HUES6 (cell line): Measurements from ENCODE around the gene TSC22D3.

Experiments
- H3K27ac ChIP-seq: 2 replicates; pipeline ENCODE4 v1.7.0; 2013; ENCODE audit warnings: low read depth, mild to moderate bottlenecking, low read length, inconsistent platforms
- H3K27me3 ChIP-seq: 2 replicates; pipeline ENCODE4 v1.6.1; 2013; ENCODE audit warnings: low read length; ENCODE audit not compliant: control insufficient read depth, insufficient read depth
- H3K36me3 ChIP-seq: 2 replicates; pipeline ENCODE4 v1.6.1; 2013; ENCODE audit warnings: low read length; ENCODE audit not compliant: control insufficient read depth, insufficient read depth
- H3K4me1 ChIP-seq: 2 replicates; pipeline ENCODE4 v1.6.1; 2013; ENCODE audit warnings: low read length; ENCODE audit not compliant: control insufficient read depth, insufficient read depth
- H3K4me3 ChIP-seq: 2 replicates; pipeline ENCODE4 v1.5.1; 2013; ENCODE audit warnings: low read depth, low read length
- H3K9ac ChIP-seq: one replicate; pipeline ENCODE4 v1.6.1; 2013; ENCODE audit warnings: mild to moderate bottlenecking, low read length
- H3K9me3 ChIP-seq: 2 replicates; pipeline ENCODE4 v1.6.1; 2013; ENCODE audit warnings: low read depth, low read length; ENCODE audit not compliant: control insufficient read depth, insufficient read depth

TSC22D3 gene

DNA sequence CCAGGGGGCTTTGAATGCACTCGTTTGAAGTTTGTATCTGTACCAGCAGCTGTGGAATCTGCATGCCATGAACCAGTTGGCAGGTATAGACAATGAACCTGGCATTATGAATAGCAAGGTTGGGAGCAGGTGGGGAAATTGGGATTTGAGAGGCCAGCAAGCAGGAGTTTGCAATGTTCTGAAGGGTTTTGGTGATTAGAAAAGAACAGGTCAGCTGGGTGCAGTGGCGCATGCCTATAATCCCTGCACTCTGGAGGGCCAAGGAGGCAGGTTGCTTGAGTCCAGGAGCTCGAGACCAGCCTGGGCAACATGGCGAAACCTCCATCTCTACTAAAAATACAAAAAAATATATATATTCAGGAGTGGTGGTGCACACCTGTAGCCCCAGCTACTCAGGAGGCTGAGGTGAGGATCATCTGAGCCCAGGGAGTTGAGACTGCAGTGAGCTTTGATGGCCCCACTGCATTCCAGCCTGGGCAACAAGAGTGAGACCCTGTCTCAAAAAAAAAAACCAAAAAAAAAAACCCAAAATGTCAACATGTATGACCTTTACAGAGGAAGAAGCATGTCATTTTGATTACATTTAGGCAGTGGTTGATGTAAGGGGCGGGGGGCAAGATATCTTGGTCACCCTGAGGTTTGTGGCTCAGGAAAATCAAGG is 63.9 kb downstream of the TSC22D3 start:
- H3K4me1 ChIP-seq = peaks cover 26% of the 10 kb centered on the region
- peaks cover 11% of the 10 kb centered on the region; the same call in 1 of the 2 replicates for H3K27me3 ChIP-seq

DNA sequence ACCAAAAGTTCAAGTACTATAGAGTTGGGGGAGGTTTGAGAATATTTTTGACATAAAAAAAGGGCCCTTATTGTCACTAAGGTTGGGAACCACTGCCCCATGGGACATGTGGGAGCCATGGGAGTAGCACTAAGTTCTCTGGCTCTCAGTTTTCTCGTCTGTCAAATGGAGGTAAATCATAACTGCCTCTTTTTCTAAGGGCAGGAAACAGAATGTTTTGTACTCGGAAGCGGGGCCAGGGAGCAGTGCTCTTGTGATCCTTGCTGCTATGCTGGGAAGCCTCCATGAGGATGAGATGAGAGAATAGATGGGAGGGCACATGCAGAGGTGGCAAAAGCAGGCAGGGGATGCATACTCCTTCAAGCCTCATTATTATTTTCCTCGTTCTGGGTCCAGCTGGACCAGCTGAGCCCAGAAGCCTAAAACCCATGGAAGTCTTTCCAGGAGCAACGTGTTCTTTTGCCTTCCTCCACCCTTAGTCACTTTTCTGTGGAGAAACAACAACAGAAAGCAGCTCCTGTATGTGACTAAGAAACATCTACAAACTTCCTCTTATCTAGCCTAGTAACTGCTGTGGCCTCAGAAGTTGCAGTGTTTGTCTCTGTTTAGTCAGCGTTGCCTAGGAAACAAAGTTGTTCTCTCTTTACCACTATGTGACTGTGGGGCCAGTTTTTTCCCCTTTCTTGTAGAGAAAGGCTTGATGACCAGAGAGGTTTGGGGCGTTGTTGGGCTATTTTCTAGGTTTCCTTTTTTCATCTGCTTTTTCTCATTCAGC is 64.8 kb downstream of the TSC22D3 start:
- H3K4me3 ChIP-seq = no peak overlapping the region
- peaks cover 9% of the 10 kb centered on the region; the same call in 1 of the 2 replicates for H3K27me3 ChIP-seq
- peak overlapping the region; percentile 72; the same call in 1 of the 2 replicates for H3K27ac ChIP-seq
- no peaks in the 10 kb centered on the region for H3K9me3 ChIP-seq
- peaks cover 25% of the 10 kb centered on the region for H3K4me1 ChIP-seq
- peak overlapping the region; percentile 66 for H3K9ac ChIP-seq
- H3K36me3 ChIP-seq = peaks cover 19% of the 10 kb centered on the region

More for the DNA sequence above, 63.9 kb downstream of the TSC22D3 start:
- Histone ChIP-seq H3K4me3 (no peak overlapping the region), H3K9me3 (no peaks in the 10 kb centered on the region), H3K36me3 (peaks cover 19% of the 10 kb centered on the region), H3K27ac (peak overlapping the region; percentile 72; the same call in 1 of the 2 replicates), H3K9ac (peak overlapping the region; percentile 60)

DNA sequence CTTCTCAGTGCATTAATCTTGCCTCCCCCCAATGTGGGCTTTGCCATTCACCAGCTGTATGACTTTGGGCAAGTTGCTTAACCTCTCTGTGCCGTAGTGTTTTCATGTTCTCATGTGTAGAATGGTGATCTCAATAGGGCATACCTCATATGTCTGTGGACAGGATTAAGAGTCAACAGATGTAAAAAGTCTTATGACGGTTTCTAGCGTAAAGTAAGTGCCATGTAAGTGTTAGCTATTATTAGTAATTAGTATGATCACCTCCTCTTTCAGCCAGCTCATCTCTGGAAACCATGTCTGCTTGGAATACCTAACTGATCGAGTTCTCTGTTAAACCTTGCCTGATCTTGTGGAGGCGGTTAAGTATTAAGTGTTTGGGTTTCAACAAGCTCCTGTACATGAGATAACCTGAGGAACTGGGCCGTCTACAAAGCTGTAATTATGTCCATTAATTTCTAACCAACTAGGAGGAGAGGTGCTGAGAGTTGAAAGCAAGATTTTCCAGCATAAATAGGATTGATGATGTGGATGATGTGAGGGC is 66.3 kb downstream of the TSC22D3 start:
- no peak overlapping the region for H3K4me3 ChIP-seq
- no peak overlapping the region for H3K27ac ChIP-seq
- H3K9me3 ChIP-seq = no peaks in the 10 kb centered on the region
- no peak overlapping the region for H3K9ac ChIP-seq
- H3K36me3 ChIP-seq = peaks cover 14% of the 10 kb centered on the region
- peaks cover 6% of the 10 kb centered on the region; the same call in 1 of the 2 replicates for H3K27me3 ChIP-seq
- H3K4me1 ChIP-seq = peaks cover 15% of the 10 kb centered on the region; the same call in 1 of the 2 replicates

DNA sequence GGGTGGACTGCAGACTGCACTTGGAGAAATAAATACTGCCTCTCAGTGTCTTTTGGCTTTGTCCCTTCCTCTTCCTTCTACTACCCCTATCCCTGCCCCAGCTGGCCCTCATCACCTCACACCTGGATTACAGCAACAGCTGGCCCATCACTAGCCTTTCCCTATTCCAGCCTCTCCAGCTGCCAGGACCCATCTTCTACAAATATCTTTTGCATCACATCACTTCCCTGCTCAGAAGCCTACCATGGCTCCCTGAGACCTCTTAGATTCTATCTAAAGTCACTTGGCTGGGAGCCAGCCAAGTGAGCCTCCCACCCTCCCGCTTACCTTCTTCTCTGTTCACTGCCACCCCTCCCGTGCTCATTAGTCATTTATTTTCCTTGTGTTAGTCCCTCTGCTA is 66.8 kb downstream of the TSC22D3 start:
- H3K4me1 ChIP-seq = peaks cover 15% of the 10 kb centered on the region; the same call in 1 of the 2 replicates

DNA sequence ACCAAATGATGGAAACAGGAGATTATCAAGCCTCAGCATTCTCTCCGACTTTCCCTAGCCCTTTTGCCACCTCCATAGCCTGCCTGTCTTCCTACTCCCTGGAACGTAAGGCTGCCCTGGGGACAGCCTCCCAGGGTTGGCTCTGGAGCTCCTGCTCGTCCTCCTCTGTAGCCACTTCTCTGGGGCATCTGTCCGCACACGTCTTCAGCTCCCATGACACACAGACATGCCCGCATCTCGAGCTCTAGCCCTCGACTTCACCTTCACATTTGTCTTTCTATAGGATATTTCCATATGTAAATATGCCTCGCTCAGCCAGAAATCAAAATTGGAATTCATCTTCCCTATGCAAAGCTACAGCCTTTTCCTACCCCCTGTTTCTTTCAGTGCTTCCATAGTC is 67.7 kb downstream of the TSC22D3 start:
- Histone ChIP-seq H3K27ac (no peak overlapping the region), H3K36me3 (peaks cover 2% of the 10 kb centered on the region; the same call in 1 of the 2 replicates), H3K4me1 (peaks cover 15% of the 10 kb centered on the region; the same call in 1 of the 2 replicates), H3K9ac (no peak overlapping the region), H3K4me3 (no peak overlapping the region), H3K27me3 (peaks cover 6% of the 10 kb centered on the region; the same call in 1 of the 2 replicates), H3K9me3 (no peaks in the 10 kb centered on the region)

More for the DNA sequence above, 66.8 kb downstream of the TSC22D3 start:
- Histone ChIP-seq H3K9me3 (no peaks in the 10 kb centered on the region), H3K27ac (no peak overlapping the region), H3K36me3 (peaks cover 8% of the 10 kb centered on the region; the same call in 1 of the 2 replicates), H3K27me3 (peaks cover 6% of the 10 kb centered on the region; the same call in 1 of the 2 replicates), H3K9ac (no peak overlapping the region), H3K4me3 (no peak overlapping the region)

DNA sequence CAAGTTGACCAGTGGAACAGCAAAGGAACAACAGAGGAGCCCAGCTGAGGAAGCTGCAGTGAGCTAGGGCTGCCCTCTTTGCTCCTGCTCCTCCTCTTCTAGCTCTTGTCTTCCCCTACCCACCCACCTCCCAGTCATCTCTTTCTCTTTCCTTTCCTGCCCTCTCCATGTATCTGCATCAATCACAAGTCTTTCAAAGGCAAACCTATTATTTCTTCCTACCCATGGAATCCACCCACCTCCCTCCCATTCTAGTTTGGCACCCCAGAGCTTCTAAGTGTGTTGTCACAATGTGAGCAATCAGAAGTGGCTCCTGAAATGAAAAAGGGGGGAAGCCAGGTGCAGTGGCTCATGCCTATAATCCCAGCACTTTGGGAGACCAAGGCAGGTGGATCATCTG is 69.3 kb downstream of the TSC22D3 start:
- H3K4me1 ChIP-seq = peaks cover 13% of the 10 kb centered on the region; the same call in 1 of the 2 replicates
- H3K4me3 ChIP-seq = no peak overlapping the region
- H3K9ac ChIP-seq = no peak overlapping the region
- no peak overlapping the region for H3K27ac ChIP-seq
- no peaks in the 10 kb centered on the region for H3K36me3 ChIP-seq
- no peaks in the 10 kb centered on the region for H3K9me3 ChIP-seq
- peaks cover 6% of the 10 kb centered on the region; the same call in 1 of the 2 replicates for H3K27me3 ChIP-seq

DNA sequence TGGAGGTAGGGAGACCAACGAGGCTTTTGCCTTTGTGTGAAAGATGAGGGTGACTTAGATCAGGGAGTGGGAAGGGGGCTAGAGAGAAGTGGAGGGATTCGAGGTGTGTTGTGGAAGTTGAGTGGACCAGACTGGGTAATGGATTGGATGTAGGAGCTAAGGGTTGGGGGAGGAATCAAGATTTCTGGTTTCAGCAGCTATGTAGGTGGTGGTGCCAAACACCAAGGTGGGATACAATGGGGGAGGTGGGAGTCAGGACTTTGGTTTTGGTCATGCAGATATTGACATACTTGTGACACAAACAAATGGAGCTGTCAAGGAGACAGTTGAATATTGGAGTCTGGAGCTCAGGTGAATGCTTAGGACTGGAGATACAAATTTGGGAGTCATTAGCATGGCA is 71.0 kb downstream of the TSC22D3 start:
- Histone ChIP-seq H3K4me1 (peaks cover 17% of the 10 kb centered on the region), H3K4me3 (no peak overlapping the region), H3K9me3 (no peaks in the 10 kb centered on the region), H3K27ac (no peak overlapping the region), H3K27me3 (peaks cover 6% of the 10 kb centered on the region; the same call in 1 of the 2 replicates), H3K9ac (no peak overlapping the region), H3K36me3 (no peaks in the 10 kb centered on the region)

DNA sequence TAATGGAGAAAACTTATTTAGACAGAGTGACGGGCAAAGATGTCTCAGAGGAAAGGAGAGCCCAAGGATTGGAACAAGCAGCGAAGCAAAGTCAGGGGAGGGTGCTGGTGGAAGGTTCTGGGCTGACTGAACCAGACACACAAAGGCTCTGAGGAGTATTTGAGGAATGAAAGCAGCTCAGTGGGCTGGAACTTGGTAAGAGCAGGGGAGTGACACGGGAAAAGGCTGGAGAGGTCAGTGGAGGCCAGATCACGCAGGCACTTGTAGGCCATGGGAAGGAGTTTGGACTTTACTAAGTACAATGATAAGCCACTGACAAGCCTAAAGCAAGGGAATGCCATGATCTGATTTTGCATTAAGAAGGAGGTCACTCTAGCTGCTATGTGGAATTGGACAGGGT is 71.4 kb downstream of the TSC22D3 start:
- H3K27ac ChIP-seq = no peak overlapping the region
- peaks cover 6% of the 10 kb centered on the region; the same call in 1 of the 2 replicates for H3K27me3 ChIP-seq
- no peak overlapping the region for H3K4me3 ChIP-seq
- no peak overlapping the region for H3K9ac ChIP-seq
- no peaks in the 10 kb centered on the region for H3K36me3 ChIP-seq
- H3K4me1 ChIP-seq = peaks cover 17% of the 10 kb centered on the region
- no peaks in the 10 kb centered on the region for H3K9me3 ChIP-seq

DNA sequence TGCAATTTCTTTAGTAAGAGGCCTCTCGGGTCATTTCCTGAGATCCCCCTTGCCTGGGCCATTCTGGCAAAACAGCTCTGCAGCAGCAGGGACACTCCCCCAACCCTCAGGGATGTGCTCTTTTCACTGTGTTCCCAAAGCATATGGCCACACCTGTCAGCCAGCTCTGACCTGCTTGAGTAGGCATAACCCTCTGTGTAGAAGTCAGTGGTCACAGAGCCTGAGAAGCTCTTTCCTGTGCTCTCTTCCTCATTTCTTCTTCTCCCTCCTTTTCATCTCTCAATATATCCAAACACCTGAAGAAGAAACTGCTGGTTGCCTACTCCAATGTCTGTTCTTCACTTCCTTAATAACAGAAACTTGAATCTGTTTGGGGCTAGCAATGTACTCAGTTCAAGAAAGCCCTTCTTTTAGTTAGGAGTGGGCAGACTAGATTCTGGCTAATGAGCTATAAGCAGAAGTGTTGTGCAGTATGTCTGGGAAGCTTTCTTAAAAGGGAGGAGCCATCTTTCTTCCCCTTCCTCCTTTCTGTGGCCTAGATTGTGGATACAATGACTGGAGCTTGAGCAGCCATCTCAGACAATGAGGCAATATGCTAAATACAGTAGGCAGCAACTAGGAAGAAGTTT is 74.0 kb downstream of the TSC22D3 start:
- Histone ChIP-seq H3K4me3 (no peak overlapping the region), H3K9me3 (no peaks in the 10 kb centered on the region), H3K36me3 (no peaks in the 10 kb centered on the region), H3K4me1 (peaks cover 17% of the 10 kb centered on the region), H3K27ac (no peak overlapping the region), H3K27me3 (peaks cover 2% of the 10 kb centered on the region; the same call in 1 of the 2 replicates), H3K9ac (no peak overlapping the region)

DNA sequence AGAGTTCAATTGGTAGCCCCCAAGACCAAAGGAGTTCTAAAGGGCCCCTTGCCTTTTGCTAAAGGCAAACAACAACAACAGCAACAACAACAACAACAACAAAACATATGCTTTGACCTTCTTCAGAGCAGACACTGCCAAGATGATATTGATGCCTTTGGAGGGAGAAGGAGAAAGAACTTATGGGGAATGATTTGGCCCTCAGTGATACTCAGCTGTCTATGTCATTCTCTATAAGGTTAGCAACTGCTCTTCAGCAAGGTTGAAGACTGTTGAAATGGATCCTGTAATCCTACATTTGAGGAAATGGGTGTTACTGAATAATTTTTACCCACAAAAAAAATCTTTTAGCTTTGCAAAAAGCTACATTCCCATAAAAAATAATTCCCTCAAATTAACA is 74.8 kb downstream of the TSC22D3 start:
- Histone ChIP-seq H3K9me3 (no peaks in the 10 kb centered on the region), H3K4me1 (peaks cover 17% of the 10 kb centered on the region), H3K36me3 (no peaks in the 10 kb centered on the region), H3K9ac (no peak overlapping the region), H3K4me3 (no peak overlapping the region), H3K27me3 (peaks cover 2% of the 10 kb centered on the region; the same call in 1 of the 2 replicates), H3K27ac (no peak overlapping the region)
